HG03060 (cell line): ENCODE measurements around the gene INAFM1.
"Not testable (repeated sequence)": the region's sequence is repeated elsewhere in the genome, so short reads cannot be mapped to it uniquely, and the experiment has no call there.

Source experiments
- ATAC-seq: cut with Tn5 transposase; IDR thresholded peaks from one replicate; pipeline ENCODE4 v1.9.1; 2021; ENCODE audit warnings: low read depth, moderate number of reproducible peaks; ENCODE audit not compliant: unreplicated experiment

Gene INAFM1

DNA sequence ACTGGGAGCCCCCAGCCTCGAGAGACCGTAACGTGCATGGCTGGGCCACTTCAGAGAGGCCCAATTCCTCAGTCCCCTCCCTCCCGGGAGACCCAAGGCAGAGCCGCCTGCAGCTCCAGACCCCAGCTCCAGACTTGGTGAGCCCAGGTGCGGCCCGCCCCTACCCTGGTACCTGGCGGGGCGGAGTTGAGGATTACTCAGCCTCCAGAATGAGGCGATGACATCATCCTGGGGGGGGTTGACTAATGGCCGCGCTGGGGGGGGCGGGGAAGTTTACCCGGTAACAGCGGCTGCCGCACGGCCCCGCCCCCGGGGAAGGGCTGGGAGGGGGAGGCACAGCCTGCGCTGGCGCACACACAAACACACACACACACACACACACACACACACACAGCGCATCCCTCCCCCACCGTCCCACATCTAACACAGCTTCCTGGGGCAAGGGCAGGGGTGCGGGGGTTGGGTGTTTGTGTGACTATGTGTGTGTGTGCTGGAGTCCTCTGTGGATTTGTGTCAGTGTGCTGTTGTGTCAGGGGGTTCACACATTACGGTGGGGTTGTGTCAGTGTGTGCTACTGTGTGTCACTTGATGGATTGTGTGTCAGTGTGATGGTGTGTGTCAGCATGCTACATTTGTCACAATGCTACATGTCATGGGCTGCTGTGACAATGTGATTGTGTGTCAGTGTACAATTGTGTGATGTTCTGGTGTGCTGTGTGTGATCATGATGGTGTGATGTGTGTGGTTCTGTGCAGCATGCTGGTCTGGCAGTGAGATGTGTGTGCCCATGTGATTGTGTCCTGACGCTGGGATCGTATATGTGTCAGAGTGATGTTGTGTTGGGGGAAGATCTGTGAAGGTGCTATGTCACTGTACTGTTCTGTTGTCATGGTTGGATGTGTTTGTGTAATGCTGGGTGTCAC lies 33.4 kb upstream of the INAFM1 start:
- no peak for ATAC-seq

DNA sequence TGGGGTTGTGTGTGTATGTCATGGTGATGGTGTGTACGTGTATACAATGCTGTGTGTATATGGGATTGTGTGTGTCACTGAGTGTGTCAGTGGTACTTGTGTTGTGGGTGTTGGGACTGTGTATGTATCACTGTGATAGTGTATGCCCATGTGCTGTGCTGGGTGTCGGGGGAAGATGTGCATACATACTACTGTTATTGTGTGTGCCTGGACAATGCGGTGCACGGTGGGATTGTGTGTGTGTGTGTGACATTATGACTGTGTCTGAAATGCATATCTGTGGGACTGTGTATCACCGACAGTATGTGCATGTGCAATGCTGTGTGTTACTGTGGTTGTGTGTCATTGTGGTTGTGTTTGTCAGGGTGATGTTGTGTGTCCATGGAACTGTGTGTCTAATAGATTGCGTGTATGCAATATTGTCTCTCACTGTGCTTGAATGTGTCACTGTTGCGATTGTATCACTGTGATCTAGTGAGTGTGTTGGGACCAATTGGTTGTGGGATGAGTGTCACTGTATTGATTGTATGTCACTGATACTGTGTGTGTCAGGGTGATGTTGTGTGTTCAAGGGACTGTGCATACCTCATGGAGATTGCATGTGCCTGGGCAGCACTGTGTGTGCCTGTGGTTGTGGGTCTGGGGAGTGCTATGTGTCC lies 32.6 kb upstream of the INAFM1 start:
- ATAC-seq = no peak

DNA sequence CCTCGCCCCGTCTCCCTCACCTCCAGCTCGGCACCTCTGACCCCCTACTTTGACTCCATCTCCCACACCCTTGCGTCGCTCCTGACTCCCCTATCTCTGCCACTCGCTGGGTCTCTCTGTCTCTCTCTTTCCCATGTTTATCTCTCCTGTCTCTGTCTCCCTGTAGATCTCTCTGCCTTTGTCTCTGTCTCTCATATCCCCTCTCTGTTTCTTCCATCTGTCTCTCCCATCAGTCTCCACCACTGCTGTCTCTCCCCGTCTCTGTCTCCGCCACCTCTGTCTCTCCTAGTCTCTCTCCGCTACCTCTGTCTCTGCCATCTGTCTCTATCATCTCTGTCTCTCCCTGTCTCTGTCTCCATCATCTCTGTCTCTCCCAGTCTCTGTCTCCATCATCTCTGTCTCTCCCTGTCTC lies 31.3 kb upstream of the INAFM1 start:
- no peak for ATAC-seq

DNA sequence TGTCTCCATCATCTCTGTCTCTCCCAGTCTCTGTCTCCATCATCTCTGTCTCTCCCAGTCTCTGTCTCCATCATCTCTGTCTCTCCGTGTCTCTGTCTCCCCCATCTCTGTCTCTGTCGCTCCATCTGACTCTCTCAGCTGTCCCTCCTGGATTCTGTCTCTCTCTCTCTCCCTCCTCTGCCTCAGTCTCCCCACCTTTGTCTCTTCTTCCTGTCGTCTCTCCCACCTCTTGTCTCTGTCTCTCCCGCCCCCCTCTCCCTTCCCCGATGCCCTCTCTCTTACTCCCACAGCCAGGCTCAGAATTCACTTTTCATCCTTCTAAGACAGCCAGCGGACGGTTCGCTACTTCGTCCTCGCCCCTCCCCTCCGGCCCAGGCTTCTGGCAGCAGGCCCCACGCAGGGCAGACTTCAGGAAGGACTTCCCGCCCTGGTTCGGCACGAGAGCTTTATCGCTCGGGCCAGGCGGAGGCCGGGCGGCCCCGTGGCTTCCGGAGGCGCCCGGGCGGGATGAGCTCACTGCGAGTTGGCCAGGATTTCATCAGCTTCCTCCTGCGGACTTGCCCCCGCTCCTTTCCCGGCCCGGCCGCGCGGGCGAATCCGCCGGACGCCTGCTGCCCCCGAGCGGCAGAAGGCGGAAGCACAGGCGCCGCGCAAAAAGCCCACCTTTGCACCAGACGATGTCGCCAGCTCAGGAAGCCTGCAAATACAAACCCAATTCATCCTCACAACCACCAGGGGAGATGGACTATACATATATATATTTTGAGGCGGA lies 30.7 kb upstream of the INAFM1 start:
- peak; percentile 61 for ATAC-seq

DNA sequence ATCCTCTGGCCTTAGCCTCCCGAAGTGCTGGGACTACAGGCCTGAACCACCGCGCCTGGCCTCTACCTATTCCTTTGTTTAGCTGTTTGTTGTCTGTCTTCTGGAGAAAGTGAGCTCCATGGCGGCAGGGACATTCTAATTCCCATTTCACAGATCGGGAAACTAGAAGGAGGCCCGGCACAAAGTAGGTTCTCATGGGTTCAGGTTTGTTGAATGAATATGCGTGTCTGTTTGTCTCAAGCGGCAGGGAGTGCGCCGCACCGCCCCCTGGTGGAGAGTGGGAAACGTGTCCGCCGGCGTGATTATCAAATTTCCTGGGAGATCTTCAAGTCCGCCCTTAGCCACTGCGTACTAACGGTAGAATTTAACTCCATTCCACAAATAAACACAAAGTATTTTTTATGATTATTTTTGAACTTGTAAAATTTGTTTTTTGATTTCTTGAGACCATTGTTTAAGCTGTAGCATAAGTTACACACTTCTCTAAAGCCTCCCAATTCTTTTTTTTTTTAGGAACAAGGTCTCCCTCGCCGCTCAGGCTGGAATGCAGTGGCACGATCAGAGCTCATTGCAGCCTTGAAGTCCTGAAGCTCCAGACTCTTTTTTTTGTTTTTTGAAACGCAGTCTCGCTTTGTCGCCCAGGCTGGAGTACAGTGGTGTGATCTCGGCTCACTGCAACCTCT lies 27.2 kb upstream of the INAFM1 start:
- no peak for ATAC-seq

DNA sequence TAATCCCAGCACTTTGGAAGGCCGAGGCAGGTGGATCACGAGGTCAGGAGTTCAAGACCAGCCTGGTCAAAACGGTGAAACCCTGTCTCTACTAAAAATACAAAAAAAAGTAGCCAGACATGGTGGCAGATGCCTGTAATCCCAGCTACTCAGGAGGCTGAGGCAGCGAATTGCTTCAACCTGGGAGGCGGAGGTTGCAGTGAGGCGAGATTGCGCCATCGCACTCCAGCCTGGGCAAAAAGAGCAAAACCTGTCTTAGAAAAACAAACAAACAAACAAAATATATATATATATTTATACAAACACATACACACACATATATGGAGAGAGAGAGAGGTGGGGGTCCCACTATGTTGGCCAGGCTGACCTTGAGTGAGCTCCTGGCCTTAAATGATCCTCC lies 21.7 kb upstream of the INAFM1 start:
- not testable (repeated sequence) for ATAC-seq

DNA sequence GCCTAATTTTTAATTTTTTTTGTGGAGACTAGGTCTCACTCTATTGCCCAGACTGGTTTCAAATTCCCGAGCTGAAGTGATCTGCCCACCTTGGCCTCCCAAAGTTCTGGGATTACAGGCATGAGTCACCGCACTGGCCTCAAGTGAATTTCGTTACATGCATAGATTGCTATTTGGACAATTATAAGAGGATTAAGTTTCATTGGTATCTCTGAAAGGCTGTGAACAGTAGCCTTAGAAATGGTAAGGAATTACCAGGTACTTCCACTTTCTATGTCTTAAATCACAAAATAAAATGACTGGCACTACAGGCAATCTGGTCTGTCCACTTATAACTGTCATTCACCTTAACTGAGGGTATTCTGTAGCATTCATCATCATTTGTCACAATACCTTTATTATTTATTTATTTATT lies 21.2 kb upstream of the INAFM1 start:
- no peak for ATAC-seq

DNA sequence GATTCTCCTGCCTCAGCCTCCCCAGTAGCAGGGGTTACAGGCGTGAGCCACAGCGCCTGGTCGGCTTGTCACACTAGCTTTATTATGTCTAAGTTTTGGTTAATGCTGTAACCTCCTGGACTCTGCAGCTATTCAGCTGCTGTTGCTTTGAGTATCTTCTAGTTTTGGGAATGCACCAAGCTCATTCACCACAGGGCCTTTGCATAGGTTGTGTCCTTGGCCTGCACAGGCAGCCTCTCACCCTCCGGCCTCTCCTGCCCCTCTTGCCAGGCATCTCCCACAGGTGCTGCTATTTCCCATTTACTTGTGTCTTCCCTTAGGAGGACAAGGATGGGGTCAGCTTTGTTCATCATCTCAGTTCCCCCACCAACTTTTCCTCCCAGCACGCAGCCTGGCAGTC lies 20.7 kb upstream of the INAFM1 start:
- ATAC-seq = no peak

DNA sequence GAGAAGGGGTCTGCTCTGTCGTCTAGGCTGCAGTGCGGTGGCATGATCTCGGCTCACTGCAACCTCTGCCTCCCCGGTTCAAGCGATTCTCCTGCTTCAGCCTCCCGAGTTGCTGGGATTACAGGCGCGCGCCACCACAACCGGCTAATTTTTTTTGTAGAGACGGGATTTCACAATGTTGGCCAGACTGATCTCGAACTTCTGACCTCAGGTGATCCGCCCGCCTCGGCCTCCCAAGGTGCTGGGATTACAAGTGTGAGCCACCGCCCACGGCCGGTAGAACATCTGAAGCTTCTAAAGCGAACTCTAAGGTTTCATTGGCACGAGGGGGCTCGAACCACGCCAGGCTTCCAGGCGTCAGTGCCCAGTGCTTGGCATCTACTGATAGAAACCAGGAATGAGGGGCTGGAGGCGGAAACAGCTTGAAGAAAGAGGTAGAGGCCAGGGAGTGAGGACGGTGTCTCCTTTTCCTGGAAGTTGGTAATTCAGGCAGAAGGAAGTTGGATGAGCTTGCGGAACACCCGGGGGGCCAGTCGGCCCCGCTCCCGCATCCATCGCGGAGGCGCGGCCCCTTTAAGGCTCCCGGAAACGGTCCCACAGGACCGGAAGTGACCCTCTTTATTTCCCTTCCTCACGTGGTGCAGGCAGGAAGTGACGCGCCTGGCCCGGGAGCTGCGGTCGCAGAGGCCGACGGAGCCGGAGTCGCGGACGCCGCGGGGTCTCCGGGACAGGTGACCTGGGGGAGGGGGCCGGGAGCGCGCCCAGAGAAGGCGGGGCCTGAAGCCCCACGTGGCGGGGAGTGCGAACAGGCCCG lies 18.6 kb upstream of the INAFM1 start, which contains the start of gene CCDC9:
CCDC9 (plus strand) TSS at position 647 of the 814 bp plus-strand sequence. CDS start 1,876 bp downstream, outside the sequence.
- ATAC-seq = no peak

DNA sequence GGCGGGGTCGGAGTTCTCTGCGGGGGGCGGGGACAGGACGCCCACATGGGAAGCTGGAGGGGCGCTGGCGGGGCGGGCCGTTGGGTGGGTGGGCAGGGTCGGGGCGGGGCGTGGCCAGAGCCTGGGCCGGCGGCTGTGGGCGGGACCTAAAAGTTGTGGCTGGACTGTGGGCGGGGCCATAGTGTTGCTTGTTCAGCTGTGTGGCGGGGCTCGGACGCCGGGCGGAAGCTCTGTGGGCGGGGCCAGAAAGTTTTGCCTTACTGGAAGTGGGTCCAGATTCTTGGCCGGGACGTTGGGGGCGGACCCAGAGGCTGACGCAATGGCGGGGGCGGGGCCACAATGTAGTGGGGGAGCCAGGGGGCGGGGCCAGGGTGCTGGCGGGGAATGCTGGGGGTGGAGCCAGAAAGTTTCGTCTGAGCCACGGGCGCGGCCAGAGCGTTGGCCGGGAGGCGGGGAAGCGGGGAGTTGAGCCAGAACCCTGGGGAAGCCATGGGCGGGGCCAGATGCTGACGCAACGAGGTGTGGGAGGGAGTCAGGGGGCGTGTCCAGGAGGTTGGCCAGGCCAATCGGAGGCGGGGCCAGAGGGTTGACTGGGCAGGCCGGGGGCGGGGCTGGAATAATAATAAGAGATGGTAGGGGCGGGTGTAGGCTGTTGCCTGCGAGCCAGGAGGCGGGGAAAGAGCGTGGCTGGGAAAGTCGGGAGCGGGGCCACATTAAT lies 17.8 kb upstream of the INAFM1 start:
- ATAC-seq = peak; percentile 72

DNA sequence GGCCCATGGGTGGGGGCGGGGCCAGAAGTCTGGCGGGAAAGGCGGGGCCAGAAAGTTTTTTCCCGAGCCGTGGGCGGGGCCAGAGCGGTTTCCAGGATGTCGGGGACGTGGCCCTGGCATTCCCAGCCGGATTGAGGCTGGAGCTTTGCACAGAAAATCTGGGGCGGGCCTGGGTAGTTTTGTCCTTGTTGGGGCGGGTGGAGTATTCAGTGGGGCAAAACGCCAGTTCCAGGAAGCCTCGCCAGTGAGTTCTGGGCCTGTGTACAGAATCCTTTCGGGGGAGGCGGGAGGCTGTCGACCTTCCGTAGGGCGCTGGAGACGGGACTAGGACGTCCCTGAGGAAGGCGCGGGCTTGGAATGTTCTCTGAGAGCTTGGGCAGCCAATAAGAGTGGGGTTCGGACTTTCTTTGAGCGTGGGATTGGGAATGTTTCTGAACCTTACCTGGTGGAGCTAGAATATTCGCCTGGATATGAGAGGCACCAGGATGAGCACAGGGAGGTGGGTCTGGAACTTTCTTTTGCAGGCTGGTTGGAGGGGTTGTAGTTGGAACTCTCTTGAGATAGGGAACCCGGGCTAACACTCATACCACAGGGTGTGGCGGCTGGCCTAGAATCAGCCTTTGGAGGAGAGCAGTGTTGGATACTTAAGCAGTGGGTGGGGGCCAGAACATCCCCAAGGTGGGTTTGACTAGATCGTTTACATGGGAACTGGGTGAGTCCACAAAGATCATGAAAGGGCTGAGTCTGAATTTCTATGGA lies 17.1 kb upstream of the INAFM1 start:
- no peak for ATAC-seq

DNA sequence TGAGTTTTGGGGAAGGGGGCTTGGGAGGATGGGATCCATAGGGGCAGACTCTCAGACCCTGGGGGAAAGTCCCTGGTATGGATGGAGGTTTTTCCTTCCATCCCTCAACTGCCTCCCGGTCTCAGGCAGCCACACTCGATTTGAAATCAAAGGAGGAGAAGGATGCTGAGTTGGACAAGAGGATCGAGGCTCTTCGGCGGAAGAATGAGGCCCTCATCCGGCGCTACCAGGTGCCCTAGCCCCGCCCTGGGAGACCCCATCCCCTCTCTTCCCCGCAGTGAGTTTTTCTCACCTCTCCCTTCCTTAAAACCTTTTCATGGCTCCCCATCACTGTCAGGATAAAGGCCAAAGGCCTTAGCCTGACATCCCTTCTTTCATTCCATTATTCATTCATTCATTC lies 16.3 kb upstream of the INAFM1 start:
- no peak for ATAC-seq

DNA sequence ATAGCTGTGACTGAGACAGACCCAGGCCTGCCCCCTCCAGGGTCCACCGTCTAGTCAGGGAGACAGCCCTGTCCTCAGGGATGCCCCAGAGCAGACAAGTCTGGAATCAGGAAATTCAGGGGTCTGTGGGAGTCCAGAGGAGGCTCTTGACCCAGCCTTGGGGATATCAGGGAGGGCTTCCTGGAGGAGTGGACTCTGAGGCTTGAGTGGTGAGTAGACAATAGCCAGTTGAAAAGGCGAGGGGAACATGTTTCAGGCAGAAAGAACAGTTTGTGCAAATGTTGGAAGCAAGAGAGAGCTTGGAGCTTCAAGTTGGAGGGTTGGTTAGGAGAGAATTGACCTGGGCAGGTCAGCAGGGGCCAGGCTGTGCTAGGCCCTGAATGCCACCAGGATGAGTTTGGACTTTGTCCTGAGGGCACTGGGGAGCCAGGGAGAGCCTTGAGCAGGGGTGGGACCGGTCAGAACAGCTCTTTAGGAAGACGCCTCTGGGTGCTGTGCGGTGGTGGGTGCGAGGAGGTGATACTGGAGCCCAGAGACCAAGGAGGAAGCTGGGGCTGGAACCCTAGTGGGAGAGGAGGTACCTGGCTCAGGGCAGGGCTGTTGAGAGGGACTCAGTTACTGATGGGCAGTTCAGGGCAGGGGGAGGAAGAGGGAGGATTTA lies 15.7 kb upstream of the INAFM1 start:
- no peak for ATAC-seq

DNA sequence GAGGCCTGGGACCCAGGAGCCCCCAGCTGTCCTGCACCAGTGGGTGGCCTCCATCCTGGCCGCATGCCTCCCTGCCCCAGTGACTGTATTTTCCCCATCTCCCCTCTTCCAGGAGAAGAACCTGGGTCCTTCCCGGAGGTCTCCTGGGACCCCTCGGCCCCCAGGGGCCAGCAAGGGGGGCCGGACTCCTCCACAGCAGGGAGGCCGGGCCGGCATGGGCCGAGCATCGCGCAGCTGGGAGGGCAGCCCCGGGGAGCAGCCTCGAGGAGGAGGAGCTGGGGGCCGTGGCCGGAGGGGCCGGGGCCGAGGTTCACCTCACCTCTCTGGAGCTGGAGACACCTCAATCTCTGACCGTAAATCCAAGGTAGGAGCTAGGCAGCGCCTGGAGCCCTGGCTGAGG lies 14.2 kb upstream of the INAFM1 start:
- ATAC-seq = no peak

DNA sequence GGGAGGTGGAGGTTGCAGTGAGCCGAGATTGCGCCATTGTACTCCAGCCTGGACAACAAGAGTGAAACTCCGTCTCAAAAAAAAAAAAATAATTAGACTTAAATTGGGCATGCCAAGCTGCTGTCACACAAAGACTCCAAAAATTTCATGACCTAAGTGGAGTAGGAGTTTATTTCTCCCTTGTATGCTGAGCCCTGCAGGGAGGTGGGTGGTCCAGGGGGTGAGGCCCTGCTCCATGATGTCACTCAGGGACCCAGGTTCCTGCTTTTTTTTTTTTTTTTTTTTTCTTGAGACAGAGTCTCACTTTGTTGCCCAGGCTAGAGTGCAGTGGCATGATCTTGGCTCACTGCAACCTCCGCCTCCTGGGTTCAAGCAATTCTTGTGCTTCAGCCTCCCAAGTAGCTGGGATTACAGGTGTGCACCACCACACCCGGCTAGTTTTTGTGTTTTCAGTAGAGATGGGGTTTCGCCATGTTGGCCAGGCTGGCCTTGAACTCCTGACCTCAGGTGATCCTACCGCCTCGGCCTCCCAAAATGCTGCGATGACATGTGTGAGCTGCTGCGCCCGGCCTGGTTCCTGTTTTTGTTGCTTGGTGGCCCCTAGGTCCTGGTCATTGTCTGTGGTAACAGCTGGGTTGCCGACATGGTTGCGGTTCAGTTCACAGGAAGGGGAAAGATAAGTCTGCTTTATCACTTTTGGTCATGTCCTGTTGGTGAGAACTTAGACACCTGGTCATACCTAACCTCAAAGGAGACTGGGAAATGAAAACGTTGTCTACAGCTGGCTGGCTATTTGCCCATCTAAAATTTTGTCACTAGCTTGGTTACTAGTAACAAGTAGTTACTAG lies 12.5 kb upstream of the INAFM1 start:
- ATAC-seq = peak; percentile 44

DNA sequence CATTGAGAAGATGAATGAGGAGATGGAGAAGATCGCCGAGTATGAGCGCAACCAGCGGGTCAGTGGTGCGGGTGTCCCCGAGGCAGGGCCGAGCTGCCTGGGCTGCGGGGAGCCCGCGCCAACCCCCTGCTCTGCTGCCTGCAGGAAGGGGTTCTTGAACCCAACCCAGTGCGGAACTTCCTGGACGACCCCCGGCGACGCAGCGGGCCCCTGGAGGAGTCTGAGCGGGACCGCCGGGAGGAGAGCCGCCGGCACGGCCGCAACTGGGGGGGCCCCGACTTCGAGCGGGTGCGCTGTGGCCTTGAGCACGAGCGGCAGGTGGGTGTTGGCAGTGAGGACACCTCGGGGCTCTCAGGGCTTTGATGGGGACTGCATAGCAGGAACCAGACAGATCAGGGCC lies 10.1 kb upstream of the INAFM1 start:
- ATAC-seq = no peak

DNA sequence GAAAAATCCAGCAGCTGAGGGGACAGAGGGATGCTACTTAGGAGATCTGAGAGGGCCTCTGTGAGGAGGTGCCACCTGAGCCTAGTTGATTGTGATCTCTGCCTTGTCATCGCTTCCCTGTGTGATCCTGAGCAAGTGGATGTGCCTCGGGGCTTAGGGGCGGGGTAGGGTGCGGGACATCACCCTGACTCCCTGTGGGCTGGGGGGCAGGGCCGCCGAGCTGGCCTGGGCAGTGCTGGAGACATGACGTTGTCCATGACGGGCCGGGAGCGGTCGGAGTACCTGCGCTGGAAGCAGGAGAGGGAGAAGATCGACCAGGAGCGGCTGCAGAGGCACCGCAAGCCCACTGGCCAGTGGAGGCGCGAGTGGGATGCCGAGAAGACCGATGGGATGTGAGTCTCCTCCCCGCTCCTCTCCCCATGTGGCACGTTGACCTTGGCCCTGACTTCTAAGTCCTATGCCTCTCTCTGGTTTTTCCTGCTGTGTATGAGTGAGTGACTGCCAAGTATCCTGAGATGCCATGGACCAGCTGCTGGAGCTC lies 8.2 kb upstream of the INAFM1 start:
- ATAC-seq = no peak
